ENCODE measurements around the gene PRKN.

PRKN gene

DNA sequence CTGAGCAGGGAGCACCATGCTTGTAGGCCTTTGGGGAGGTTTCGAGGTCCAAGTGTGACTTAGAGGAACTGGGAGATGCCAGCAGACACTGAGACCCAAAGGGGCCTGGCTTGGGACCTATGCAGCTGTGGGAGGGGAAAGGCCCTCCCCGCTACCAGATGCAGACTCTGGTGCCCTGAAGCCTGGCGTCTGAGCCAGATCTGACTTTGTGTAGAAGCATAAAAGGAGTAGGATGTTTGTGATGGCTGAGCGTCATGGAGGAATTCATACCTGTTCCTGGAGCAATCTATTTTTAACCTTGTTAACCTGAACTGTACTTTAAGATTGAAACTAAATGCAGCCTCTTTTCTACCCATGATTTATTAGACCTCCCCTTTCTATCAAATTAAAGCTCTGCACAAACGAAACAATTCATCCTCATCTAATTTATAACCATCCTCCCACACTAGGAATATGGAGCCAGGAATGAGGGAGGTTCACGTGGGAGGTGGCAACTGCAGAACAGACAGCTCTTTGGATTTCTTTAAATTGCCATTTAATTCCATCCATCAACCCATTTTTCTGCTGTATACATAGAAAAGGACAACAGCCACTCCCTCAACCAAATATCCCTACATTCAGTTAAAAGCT is 1281.2 kb downstream of the PRKN start:
- no peak overlapping the region for H3K27ac ChIP-seq (ENCODE audit: low read length)
- no peak overlapping the region for H2AFZ ChIP-seq (ENCODE audit: low read length)
- H4K20me1 ChIP-seq (ENCODE audit: insufficient read depth, low read length): no peaks in the 10 kb centered on the region
- no peak overlapping the region for H3K9ac ChIP-seq (ENCODE audit: low read length)
- no peak overlapping the region for H3K4me2 ChIP-seq (ENCODE audit: low read depth, low read length)
- no peak for DNase-seq
- no peaks in the 10 kb centered on the region for H3K79me2 ChIP-seq (ENCODE audit: low read length)
- no peaks in the 10 kb centered on the region for H3K27me3 ChIP-seq (replicated peaks; ENCODE audit: insufficient read depth, low read length)
- no peaks in the 10 kb centered on the region for H3K9me3 ChIP-seq (replicated peaks; ENCODE audit: insufficient read depth, low read length)
- no peaks in the 10 kb centered on the region for H3K9me2 ChIP-seq (replicated peaks; ENCODE audit: insufficient read depth, low read length)
- no peaks in the 10 kb centered on the region for H3K36me3 ChIP-seq (replicated peaks; ENCODE audit: insufficient read depth, low read length)
- H3K4me3 ChIP-seq (ENCODE audit: low read length): no peak overlapping the region
- no peaks in the 10 kb centered on the region for H3F3A ChIP-seq (ENCODE audit: insufficient read depth, low read length)
- TF ChIP-seq, protein P1, sequence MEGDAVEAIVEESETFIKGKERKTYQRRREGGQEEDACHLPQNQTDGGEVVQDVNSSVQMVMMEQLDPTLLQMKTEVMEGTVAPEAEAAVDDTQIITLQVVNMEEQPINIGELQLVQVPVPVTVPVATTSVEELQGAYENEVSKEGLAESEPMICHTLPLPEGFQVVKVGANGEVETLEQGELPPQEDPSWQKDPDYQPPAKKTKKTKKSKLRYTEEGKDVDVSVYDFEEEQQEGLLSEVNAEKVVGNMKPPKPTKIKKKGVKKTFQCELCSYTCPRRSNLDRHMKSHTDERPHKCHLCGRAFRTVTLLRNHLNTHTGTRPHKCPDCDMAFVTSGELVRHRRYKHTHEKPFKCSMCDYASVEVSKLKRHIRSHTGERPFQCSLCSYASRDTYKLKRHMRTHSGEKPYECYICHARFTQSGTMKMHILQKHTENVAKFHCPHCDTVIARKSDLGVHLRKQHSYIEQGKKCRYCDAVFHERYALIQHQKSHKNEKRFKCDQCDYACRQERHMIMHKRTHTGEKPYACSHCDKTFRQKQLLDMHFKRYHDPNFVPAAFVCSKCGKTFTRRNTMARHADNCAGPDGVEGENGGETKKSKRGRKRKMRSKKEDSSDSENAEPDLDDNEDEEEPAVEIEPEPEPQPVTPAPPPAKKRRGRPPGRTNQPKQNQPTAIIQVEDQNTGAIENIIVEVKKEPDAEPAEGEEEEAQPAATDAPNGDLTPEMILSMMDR (IDR thresholded peaks at IDR 0.05; ENCODE audit: low read length): no peak
- no peak for TF ChIP-seq EZH2 (optimal IDR thresholded peaks at IDR 0.05; ENCODE audit: low read depth, low read length)
- no peak for TF ChIP-seq EZH2phosphoT487 (IDR thresholded peaks at IDR 0.05; ENCODE audit: low read length)
- no peaks in the 10 kb centered on the region for H3K4me1 ChIP-seq (ENCODE audit: low read length)

DNA sequence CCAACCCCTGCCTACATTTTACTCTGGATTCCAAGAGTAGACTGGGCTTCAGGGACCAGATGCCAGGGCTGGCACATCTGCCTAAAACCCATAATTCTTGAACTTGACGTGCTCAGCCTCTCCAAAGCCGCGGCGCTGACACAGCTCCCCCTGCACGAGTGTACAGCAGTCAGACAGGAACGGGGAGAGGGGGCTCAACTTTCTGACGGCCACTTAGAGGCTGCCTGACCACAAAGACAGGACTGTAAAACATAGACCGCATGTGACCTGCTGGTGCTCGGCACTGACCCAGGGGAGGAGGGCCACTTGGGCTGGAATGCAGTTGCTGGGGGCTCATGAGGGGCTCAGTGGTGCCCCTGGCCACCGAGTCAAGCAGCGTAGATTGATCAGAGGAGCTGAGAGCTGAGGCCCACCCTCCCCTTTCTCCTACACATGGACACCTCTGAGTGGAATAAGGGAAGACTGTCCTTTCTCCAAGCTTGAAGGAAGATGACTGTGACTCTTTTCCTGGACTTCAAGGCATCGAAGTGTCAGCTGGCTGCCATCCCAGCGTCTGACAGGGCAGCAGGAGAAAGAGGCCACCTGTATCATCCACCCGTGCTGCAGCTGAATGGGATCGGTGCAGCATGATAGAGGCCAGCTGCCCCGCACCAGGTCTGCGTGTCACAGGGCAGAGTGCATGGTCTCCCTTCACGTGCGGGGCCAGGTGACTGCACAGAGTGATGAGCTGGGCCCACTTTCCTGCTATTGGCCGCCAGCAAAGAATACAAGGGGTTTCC is 1282.4 kb downstream of the PRKN start:
- Histone ChIP-seq H3K4me1 (ENCODE audit: low read length) (no peaks in the 10 kb centered on the region), H4K20me1 (ENCODE audit: insufficient read depth, low read length) (no peaks in the 10 kb centered on the region), H3K27me3 (replicated peaks; ENCODE audit: insufficient read depth, low read length) (no peaks in the 10 kb centered on the region), H3K79me2 (ENCODE audit: low read length) (no peaks in the 10 kb centered on the region), H2AFZ (ENCODE audit: low read length) (no peak overlapping the region), H3K9ac (ENCODE audit: low read length) (no peak overlapping the region), H3K36me3 (replicated peaks; ENCODE audit: insufficient read depth, low read length) (no peaks in the 10 kb centered on the region), H3K9me3 (replicated peaks; ENCODE audit: insufficient read depth, low read length) (no peaks in the 10 kb centered on the region), H3K4me2 (ENCODE audit: low read depth, low read length) (no peak overlapping the region), H3K4me3 (ENCODE audit: low read length) (no peak overlapping the region), H3K9me2 (replicated peaks; ENCODE audit: insufficient read depth, low read length) (no peaks in the 10 kb centered on the region), H3F3A (ENCODE audit: insufficient read depth, low read length) (no peaks in the 10 kb centered on the region), H3K27ac (ENCODE audit: low read length) (no peak overlapping the region)
- no peak for DNase-seq
- TF ChIP-seq EZH2 (optimal IDR thresholded peaks at IDR 0.05; ENCODE audit: low read depth, low read length) (no peak), EZH2phosphoT487 (IDR thresholded peaks at IDR 0.05; ENCODE audit: low read length) (no peak)
- TF ChIP-seq, protein P1 (IDR thresholded peaks at IDR 0.05; ENCODE audit: low read length): no peak

DNA sequence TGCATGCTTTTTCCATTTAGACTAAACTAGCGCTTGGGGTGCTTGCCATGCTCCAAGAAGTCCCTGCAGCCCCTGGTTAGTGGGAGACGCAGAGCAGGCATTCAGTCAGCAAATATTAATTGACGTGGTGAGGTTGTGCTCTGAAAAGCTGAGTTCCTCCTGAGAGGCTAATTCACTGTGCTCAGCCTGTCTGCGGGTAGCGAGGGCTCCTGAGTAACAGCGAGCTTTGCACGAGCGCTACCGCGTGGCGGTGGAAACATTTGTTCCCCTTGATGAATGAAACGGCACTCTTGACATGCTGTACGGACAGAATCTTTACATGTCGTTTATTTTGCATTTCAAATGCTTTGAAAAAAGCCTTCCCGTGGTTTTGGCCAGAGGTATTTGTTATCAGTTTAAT is 1283.1 kb downstream of the PRKN start:
- no peak overlapping the region for H3K9ac ChIP-seq (ENCODE audit: low read length)
- no peak for DNase-seq
- no peak overlapping the region for H3K4me3 ChIP-seq (ENCODE audit: low read length)
- no peaks in the 10 kb centered on the region for H3K79me2 ChIP-seq (ENCODE audit: low read length)
- H3K27me3 ChIP-seq (replicated peaks; ENCODE audit: insufficient read depth, low read length): no peaks in the 10 kb centered on the region
- no peaks in the 10 kb centered on the region for H4K20me1 ChIP-seq (ENCODE audit: insufficient read depth, low read length)
- TF ChIP-seq, protein P1 (IDR thresholded peaks at IDR 0.05; ENCODE audit: low read length): no peak
- TF ChIP-seq EZH2 (optimal IDR thresholded peaks at IDR 0.05; ENCODE audit: low read depth, low read length) (no peak), EZH2phosphoT487 (IDR thresholded peaks at IDR 0.05; ENCODE audit: low read length) (no peak)
- no peak overlapping the region for H3K27ac ChIP-seq (ENCODE audit: low read length)
- H3K9me2 ChIP-seq (replicated peaks; ENCODE audit: insufficient read depth, low read length): no peaks in the 10 kb centered on the region
- no peaks in the 10 kb centered on the region for H3K9me3 ChIP-seq (replicated peaks; ENCODE audit: insufficient read depth, low read length)
- H3F3A ChIP-seq (ENCODE audit: insufficient read depth, low read length): no peaks in the 10 kb centered on the region
- H2AFZ ChIP-seq (ENCODE audit: low read length): no peak overlapping the region
- H3K36me3 ChIP-seq (replicated peaks; ENCODE audit: insufficient read depth, low read length): no peaks in the 10 kb centered on the region
- no peaks in the 10 kb centered on the region for H3K4me1 ChIP-seq (ENCODE audit: low read length)
- no peak overlapping the region for H3K4me2 ChIP-seq (ENCODE audit: low read depth, low read length)
